HepG2 (cell line): Measurements from ENCODE around the gene LRIG1. TPM values are rescaled to one million over a fixed set of nuclear protein-coding genes. Genes with fewer than 3 reads are reported as not detected.

Source experiments
- ATAC-seq: fragments of 200-7000 bp; cut with Tn5 transposase; 3 replicates; pipeline ENCODE4 v1.9.1; 2020; ENCODE audit warnings: mild to moderate bottlenecking, moderate library complexity
- BruUV-seq: library from RNA; stranded (reverse); fragments of 400-500 nt; replicated peaks from 2 replicates; lab custom pipeline; 2021; lab: Mats Ljungman, UMichigan
- CTCF ChIA-PET: fragments of 300-600 bp; formaldehyde crosslinking; extraction: SDS; loops from one replicate; lab custom pipeline; 2021; ENCODE audit warnings: low total read pairs, inconsistent platforms, low intra/inter-chr PET ratio; lab: Yijun Ruan, JAX
- POLR2A ChIA-PET: fragments of 350-600 bp; sonication (Branson Sonifier 250); formaldehyde crosslinking; loops from one replicate; lab custom pipeline; 2020; ENCODE audit warnings: antibody characterized with exemption, inconsistent platforms; lab: Yijun Ruan, JAX
- DNase-seq: peaks from one replicate; pipeline ENCODE4 v3.0.0-alpha.2; 2015; ENCODE audit warnings: low spot score
- FAIRE-seq: peaks from 3 replicates; lab custom pipeline; 2011; peaks lifted over from hg19 to GRCh38; lab: Jason Lieb, UNC
- H2AFZ ChIP-seq: one replicate; pipeline ENCODE4 v1.6.1; 2011; ENCODE audit warnings: low read length, inconsistent platforms
- H3K27ac ChIP-seq: fragments of 300-600 bp; 3 replicates; pipeline ENCODE4 v1.8.0; 2011; ENCODE audit warnings: mixed run types, mild to moderate bottlenecking, mixed read lengths, low read length, inconsistent platforms; ENCODE audit not compliant: insufficient read depth; ENCODE audit errors: extremely low read length
- H3K27me3 ChIP-seq, 2 experiments: fragments of 200-600 bp in 1 of 2; 2 replicates in 1 of 2; 3 replicates in 1 of 2; pipeline versions ENCODE4 v1.6.0 to v1.8.0; 2011; ENCODE audit warnings: low read length in 2 of 2, mild to moderate bottlenecking in 2 of 2, moderate library complexity in 2 of 2, inconsistent platforms in 1 of 2; ENCODE audit not compliant: insufficient read depth in 2 of 2, control insufficient read depth in 1 of 2
- H3K36me3 ChIP-seq, 2 experiments: fragments of 200-600 bp in 1 of 2; replicated peaks in 1 of 2; 2 replicates in 1 of 2; 3 replicates in 1 of 2; pipeline versions ENCODE4 v1.5.1 to v1.8.0; 2011; ENCODE audit warnings: low read length in 2 of 2, inconsistent platforms in 1 of 2; ENCODE audit not compliant: insufficient read depth in 2 of 2, control insufficient read depth in 1 of 2
- H3K4me1 ChIP-seq: 2 replicates; pipeline ENCODE4 v1.5.1; 2012; ENCODE audit warnings: low read length, inconsistent platforms; ENCODE audit not compliant: insufficient read depth
- H3K4me2 ChIP-seq: 2 replicates; pipeline ENCODE4 v1.6.0; 2011; ENCODE audit warnings: low read depth, low read length, inconsistent platforms
- H3K4me3 ChIP-seq, 3 experiments: fragments of 200-600 bp in 1 of 3; sonication (generic), shearing (Covaris generic) in 1 of 3; replicated peaks in 1 of 3; 2 replicates each; pipeline ENCODE4 v1.5.1; 2011 to 2016; ENCODE audit warnings: low read length in 3 of 3, inconsistent platforms in 2 of 3, low read depth in 2 of 3, mild to moderate bottlenecking in 2 of 3, control low read depth in 1 of 3, mixed read lengths in 1 of 3; ENCODE audit not compliant: insufficient read depth in 1 of 3
- H3K79me2 ChIP-seq: one replicate; pipeline ENCODE4 v1.6.1; 2011; ENCODE audit warnings: low read length, inconsistent platforms; ENCODE audit not compliant: insufficient read depth
- H3K9ac ChIP-seq: 2 replicates; pipeline ENCODE4 v1.6.0; 2011; ENCODE audit warnings: mild to moderate bottlenecking, low read depth, low read length, inconsistent platforms; ENCODE audit not compliant: insufficient read depth
- H3K9me3 ChIP-seq: 2 replicates; pipeline ENCODE4 v1.5.1; 2012; ENCODE audit warnings: mild to moderate bottlenecking, low read length
- H4K20me1 ChIP-seq: 2 replicates; pipeline ENCODE4 v1.6.0; 2011; ENCODE audit warnings: inconsistent platforms, mild to moderate bottlenecking, low read length, moderate library complexity; ENCODE audit not compliant: insufficient read depth
- ARHGAP35 ChIP-seq: sonication (generic); formaldehyde crosslinking; IDR thresholded peaks from 2 replicates; pipeline ENCODE4 v1.9.0; 2022; ENCODE audit warnings: mild to moderate bottlenecking, inconsistent platforms, moderate library complexity, missing genetic modification reagents, borderline replicate concordance
- NR2F6 ChIP-seq, 2 experiments: IDR thresholded peaks; 2 replicates each; pipeline ENCODE4 v1.6.1; 2016; ENCODE audit warnings: antibody characterized with exemption in 1 of 2, mild to moderate bottlenecking in 1 of 2
- YEATS2 ChIP-seq: sonication (generic); formaldehyde crosslinking; IDR thresholded peaks from 2 replicates; pipeline ENCODE4 v1.4.0; 2020; ENCODE audit warnings: missing genetic modification reagents, borderline replicate concordance
- ZBTB40 ChIP-seq, 2 experiments: fragments of 450-650 bp in 1 of 2; sonication (generic) in 1 of 2; formaldehyde crosslinking in 1 of 2; IDR thresholded peaks; 2 replicates each; pipeline versions ENCODE4 v1.6.1 to v1.8.0; 2016 to 2022; ENCODE audit warnings: antibody characterized with exemption in 1 of 2, mild to moderate bottlenecking in 1 of 2, missing genetic modification reagents in 1 of 2
- WGBS: methylation state at CpG from one replicate; pipeline ENCODE4 v1.1.6; 2017; ENCODE audit warnings: low lambda C conversion rate; 5-methylcytosine and 5-hydroxymethylcytosine counted together
- in situ Hi-C: cut with HindIII; loops from 2 replicates; pipeline ENCODE4 v1.10.0; 2017; ENCODE audit warnings: low pct_unique_long_range_greater_than_20kb; ENCODE audit not compliant: extremely low pct_ligation_motif_present
- intact Hi-C: fragments of 100-400 bp; cut with micrococcal nuclease; formaldehyde crosslinking; loops from one replicate; pipeline ENCODE4 v1.10.0; 2022; ENCODE audit not compliant: unreplicated experiment
- polyA plus RNA-seq, 8 experiments: library from polyadenylated mRNA; depleted of rRNA in 3 of 8; stranded (reverse) in 7 of 8; unstranded in 1 of 8; fragments of >200 nt; fragmentation: Illumina TruSeq in 4 of 8; extraction: Trizol in 4 of 8; gene quantifications; 2 replicates each; pipeline versions ENCODE4 v1.2.1 to v1.2.3, GENCODE V29; 2011 to 2016; ENCODE audit warnings: low read depth in 4 of 8, missing spikeins in 1 of 8, mixed read lengths in 1 of 8; ENCODE audit not compliant: insufficient read depth in 1 of 8
- total RNA-seq, 5 experiments: library from RNA; depleted of rRNA; stranded (reverse); fragments of >200 nt; fragmentation: Illumina TruSeq; extraction: Trizol; gene quantifications; 2 replicates each; pipeline ENCODE4 v1.2.3, GENCODE V29; 2016; ENCODE audit warnings: low read depth in 1 of 5
- TF ChIP-seq, protein P1 (sequence below): sonication (generic); formaldehyde crosslinking; IDR thresholded peaks from 2 replicates; pipeline ENCODE4 v1.4.0; 2020; ENCODE audit warnings: missing genetic modification reagents, borderline replicate concordance
- TF ChIP-seq, protein P2 (sequence below): sonication (generic); formaldehyde crosslinking; IDR thresholded peaks from 2 replicates; pipeline ENCODE4 v1.5.0; 2020; ENCODE audit warnings: missing genetic modification reagents, mild to moderate bottlenecking, borderline replicate concordance

LRIG1 gene
- total and polyA plus RNA-seq, 2 of the 13 experiments (the other 11 are each of a cell fraction or from before 2014, with no cell fraction given), result 17.8 to 24.8 TPM

DNA sequence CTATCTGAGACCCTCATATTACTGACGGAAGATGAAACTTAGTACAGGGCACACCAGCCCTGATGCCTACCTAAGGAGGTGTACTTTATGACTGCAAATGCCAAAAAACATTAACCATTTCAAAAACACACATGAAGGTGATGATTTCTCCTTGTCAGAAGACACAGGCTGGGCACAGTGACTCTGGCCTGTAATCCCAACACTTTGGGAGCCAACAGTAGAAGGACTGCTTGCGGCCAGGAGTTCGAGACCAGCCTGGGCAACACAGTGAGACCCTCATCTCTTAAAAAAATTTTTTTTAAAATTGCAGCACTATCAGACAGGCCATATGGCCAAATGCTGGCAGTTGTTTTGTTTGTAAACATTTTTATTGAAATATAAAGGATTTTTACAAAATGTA is 73.5 kb downstream of the LRIG1 start (continued):
- TF ChIP-seq, protein P1, sequence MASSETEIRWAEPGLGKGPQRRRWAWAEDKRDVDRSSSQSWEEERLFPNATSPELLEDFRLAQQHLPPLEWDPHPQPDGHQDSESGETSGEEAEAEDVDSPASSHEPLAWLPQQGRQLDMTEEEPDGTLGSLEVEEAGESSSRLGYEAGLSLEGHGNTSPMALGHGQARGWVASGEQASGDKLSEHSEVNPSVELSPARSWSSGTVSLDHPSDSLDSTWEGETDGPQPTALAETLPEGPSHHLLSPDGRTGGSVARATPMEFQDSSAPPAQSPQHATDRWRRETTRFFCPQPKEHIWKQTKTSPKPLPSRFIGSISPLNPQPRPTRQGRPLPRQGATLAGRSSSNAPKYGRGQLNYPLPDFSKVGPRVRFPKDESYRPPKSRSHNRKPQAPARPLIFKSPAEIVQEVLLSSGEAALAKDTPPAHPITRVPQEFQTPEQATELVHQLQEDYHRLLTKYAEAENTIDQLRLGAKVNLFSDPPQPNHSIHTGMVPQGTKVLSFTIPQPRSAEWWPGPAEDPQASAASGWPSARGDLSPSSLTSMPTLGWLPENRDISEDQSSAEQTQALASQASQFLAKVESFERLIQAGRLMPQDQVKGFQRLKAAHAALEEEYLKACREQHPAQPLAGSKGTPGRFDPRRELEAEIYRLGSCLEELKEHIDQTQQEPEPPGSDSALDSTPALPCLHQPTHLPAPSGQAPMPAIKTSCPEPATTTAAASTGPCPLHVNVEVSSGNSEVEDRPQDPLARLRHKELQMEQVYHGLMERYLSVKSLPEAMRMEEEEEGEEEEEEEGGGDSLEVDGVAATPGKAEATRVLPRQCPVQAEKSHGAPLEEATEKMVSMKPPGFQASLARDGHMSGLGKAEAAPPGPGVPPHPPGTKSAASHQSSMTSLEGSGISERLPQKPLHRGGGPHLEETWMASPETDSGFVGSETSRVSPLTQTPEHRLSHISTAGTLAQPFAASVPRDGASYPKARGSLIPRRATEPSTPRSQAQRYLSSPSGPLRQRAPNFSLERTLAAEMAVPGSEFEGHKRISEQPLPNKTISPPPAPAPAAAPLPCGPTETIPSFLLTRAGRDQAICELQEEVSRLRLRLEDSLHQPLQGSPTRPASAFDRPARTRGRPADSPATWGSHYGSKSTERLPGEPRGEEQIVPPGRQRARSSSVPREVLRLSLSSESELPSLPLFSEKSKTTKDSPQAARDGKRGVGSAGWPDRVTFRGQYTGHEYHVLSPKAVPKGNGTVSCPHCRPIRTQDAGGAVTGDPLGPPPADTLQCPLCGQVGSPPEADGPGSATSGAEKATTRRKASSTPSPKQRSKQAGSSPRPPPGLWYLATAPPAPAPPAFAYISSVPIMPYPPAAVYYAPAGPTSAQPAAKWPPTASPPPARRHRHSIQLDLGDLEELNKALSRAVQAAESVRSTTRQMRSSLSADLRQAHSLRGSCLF (CRISPR knock-in tag), result no peak
- TF ChIP-seq, protein P2, sequence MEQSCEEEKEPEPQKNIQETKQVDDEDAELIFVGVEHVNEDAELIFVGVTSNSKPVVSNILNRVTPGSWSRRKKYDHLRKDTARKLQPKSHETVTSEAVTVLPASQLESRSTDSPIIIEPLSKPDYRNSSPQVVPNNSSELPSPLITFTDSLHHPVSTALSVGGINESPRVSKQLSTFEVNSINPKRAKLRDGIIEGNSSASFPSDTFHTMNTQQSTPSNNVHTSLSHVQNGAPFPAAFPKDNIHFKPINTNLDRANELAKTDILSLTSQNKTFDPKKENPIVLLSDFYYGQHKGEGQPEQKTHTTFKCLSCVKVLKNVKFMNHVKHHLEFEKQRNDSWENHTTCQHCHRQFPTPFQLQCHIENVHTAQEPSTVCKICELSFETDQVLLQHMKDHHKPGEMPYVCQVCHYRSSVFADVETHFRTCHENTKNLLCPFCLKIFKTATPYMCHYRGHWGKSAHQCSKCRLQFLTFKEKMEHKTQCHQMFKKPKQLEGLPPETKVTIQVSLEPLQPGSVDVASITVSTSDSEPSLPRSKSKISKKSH (CRISPR knock-in tag), result no peak
- no peak for TF ChIP-seq YEATS2

GRCh38 chr3:66426135-66426534 is 74.7 kb downstream of the LRIG1 start:
- Histone ChIP-seq H3K27me3 (no peaks in the 10 kb centered on the region), H3K4me3 (no peak overlapping the region), H3K9me3 (peaks cover 16% of the 10 kb centered on the region), H3K9ac (no peak overlapping the region), H4K20me1 (no peaks in the 10 kb centered on the region), H3K27ac (no peak overlapping the region), H3K4me2 (no peak overlapping the region), H3K79me2 (peaks cover 23% of the 10 kb centered on the region), H2AFZ (no peak overlapping the region), H3K4me1 (peaks cover 30% of the 10 kb centered on the region), H3K36me3 (no peaks in the 10 kb centered on the region; a peak in 2 of 5 replicates)
- POLR2A ChIA-PET, result no interaction called here
- no peak for ATAC-seq
- intact Hi-C loops, result no loop called here
- no peak for FAIRE-seq
- no TSS peak for BruUV-seq
- in situ Hi-C loops, result no loop called here
- TF ChIP-seq NR2F6 (IDR thresholded peaks at IDR 0.05) (0 out of 2 replicates have a peak, but pooled peaks have one; percentile 21), NR2F6 (CRISPR knock-in tag; IDR thresholded peaks at IDR 0.05) (no peak), ZBTB40 (IDR thresholded peaks at IDR 0.05) (peak; percentile 50), ZBTB40 (CRISPR knock-in tag; IDR thresholded peaks at IDR 0.05) (peak; percentile 98), ARHGAP35 (CRISPR knock-in tag) (no peak)
- 95% methylated on average over 1 of the region's 1 CpG for WGBS
- CTCF ChIA-PET, result no interaction called here
- DNase-seq, result no peak
